ENCODE data around the gene BRD3. TPM values are rescaled to one million over a fixed set of nuclear protein-coding genes. Genes with fewer than 3 reads are reported as not detected.

BRD3 gene
- total RNA-seq, 4 donors from 2014 or later, result 10.8 to 21.5 (median 16.5) TPM

DNA sequence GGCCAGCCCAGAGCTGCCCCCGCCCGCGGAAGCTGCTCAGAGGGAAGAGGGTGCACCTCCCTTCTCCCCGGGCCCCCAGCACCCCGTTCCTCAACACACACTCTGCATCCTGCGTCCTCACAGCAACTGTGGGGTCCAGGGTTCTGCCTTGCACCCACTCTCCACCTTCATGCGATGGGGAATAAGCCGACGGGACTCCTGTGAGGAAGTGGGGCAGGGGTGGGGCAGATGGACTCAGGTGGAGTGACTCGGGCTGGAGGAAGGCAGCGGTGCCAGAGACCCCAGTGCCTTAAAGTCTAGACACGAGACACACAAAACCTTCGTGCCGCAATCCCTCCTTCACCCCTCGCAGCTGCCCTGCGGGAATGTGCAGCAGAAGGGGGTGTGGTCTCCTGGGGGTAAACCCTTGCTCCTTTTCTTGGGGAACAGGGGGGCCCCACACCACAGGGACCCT, 8.6 kb downstream of the BRD3 start:
- TF ChIP-seq POLR2A (IDR thresholded peaks at IDR 0.05) (no peak), CTCF (IDR thresholded peaks at IDR 0.05 in 4 of 5, conservative IDR thresholded peaks at IDR 0.05 in 1 of 5) (no peak)
- DNase-seq, result no peak
- ATAC-seq, result no peak
- H3K36me3 ChIP-seq, result no peaks in the 10 kb centered on the region
- H3K27ac ChIP-seq, result no peak overlapping the region
- H3K9me3 ChIP-seq, result no peaks in the 10 kb centered on the region
- peaks cover 93 to 100% of the 10 kb centered on the region in 2 donors for H3K4me1 ChIP-seq
- intact Hi-C loops (cut with DNase I; ENCODE audit: low total_unique reads), result loop anchor here (2.0 kb wide), 1 partner anchor 34 kb away; the partner anchor contains the start of gene BRD3OS
- in situ Hi-C loops (cut with MboI; ENCODE audit: low sequenced_read_pairs in 4 of 4), result no loop called here
- H3K27me3 ChIP-seq, result no peaks in the 10 kb centered on the region
- no peak overlapping the region for H3K4me3 ChIP-seq

DNA sequence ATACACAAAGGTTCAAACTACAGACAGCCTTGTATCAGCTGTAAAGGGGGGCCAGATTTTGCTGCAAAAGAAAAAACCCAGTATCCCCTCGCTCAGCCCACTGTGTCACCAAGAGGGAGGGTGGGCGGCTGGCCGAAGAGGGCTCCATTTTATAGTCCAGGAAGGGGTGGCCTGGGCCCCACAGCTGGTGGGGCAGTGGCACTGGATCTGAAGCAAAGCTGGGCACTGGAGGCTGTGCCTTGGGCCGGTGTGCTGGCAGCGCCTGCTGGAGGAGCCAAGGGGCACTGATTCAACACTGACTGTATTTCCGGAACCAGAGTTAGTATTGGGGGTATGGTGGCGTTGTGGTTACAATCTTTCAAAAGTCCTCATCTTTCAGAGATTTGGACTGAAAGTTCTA, 9.1 kb downstream of the BRD3 start:
- DNase-seq (peak in 1 of 2 donors; percentile 22), ATAC-seq (no peak)
- Histone ChIP-seq H3K27ac (peak overlapping the region; percentile 1 to 40 (median 20)), H3K9me3 (no peaks in the 10 kb centered on the region), H3K36me3 (no peaks in the 10 kb centered on the region), H3K4me1 (peaks cover 93 to 100% of the 10 kb centered on the region in 2 donors), H3K27me3 (no peaks in the 10 kb centered on the region), H3K4me3 (no peak overlapping the region)
- intact Hi-C loops (cut with DNase I; ENCODE audit: low total_unique reads), result loop anchor here (2.0 kb wide), 1 partner anchor 34 kb away; the partner anchor contains the start of gene BRD3OS
- no peak for TF ChIP-seq POLR2A (IDR thresholded peaks at IDR 0.05)
- TF ChIP-seq CTCF (IDR thresholded peaks at IDR 0.05 in 4 of 5, conservative IDR thresholded peaks at IDR 0.05 in 1 of 5), result no peak
- in situ Hi-C loops (cut with MboI; ENCODE audit: low sequenced_read_pairs in 4 of 4), result no loop called here

- intact Hi-C loops (cut with DNase I; ENCODE audit: low total_unique reads), result loop anchor here (2.0 kb wide), 1 partner anchor 33 kb away; the partner anchor contains the start of gene BRD3OS
- Histone ChIP-seq H3K27me3 (no peaks in the 10 kb centered on the region), H3K9me3 (no peaks in the 10 kb centered on the region), H3K27ac (peak overlapping the region; percentile 1 to 40 (median 20)), H3K4me3 (no peak overlapping the region), H3K36me3 (peaks cover 0 to 3% of the 10 kb centered on the region in 2 donors), H3K4me1 (peaks cover 91 to 100% of the 10 kb centered on the region in 2 donors)
- TF ChIP-seq CTCF (IDR thresholded peaks at IDR 0.05 in 4 of 5, conservative IDR thresholded peaks at IDR 0.05 in 1 of 5) (no peak), POLR2A (IDR thresholded peaks at IDR 0.05) (no peak)
- DNase-seq (no peak), ATAC-seq (no peak)
- in situ Hi-C loops (cut with MboI; ENCODE audit: low sequenced_read_pairs in 4 of 4), result no loop called here
Observed at GRCh38 chr9:134057751-134058701, 9.8 kb downstream of the BRD3 start.

GRCh38 chr9:134057307-134057657, 10.5 kb downstream of the BRD3 start:
- peaks cover 83 to 95% of the 10 kb centered on the region in 2 donors for H3K4me1 ChIP-seq
- in situ Hi-C loops (cut with MboI; ENCODE audit: low sequenced_read_pairs in 4 of 4), result no loop called here

More at GRCh38 chr9:134057307-134057657, 10.5 kb downstream of the BRD3 start:
- Histone ChIP-seq H3K4me3 (no peak overlapping the region), H3K9me3 (no peaks in the 10 kb centered on the region), H3K27me3 (no peaks in the 10 kb centered on the region), H3K36me3 (peaks cover 0 to 7% of the 10 kb centered on the region in 2 donors), H3K27ac (peak overlapping the region in 2 of 4 donors; percentile 90 to 92)
- intact Hi-C loops (cut with DNase I; ENCODE audit: low total_unique reads), result no loop called here
- no peak for TF ChIP-seq CTCF (IDR thresholded peaks at IDR 0.05 in 4 of 5, conservative IDR thresholded peaks at IDR 0.05 in 1 of 5)
- no peak for TF ChIP-seq POLR2A (IDR thresholded peaks at IDR 0.05)
- DNase-seq (no peak), ATAC-seq (no peak)
